GM21528 (cell line): ENCODE data around the gene PRDM16.

ENCODE experiments used
- ATAC-seq: cut with Tn5 transposase; IDR thresholded peaks from one replicate; pipeline ENCODE4 v1.9.1; 2021; ENCODE audit warnings: mild to moderate bottlenecking, moderate library complexity; ENCODE audit not compliant: unreplicated experiment, low FRiP score

PRDM16 gene

GRCh38 chr1:3119725-3120124, 50.7 kb downstream of the PRDM16 start:
- no peak for ATAC-seq

GRCh38 chr1:3120140-3120539, 51.1 kb downstream of the PRDM16 start:
- ATAC-seq = no peak

- no peak for ATAC-seq
Measured at GRCh38 chr1:3120994-3121393, 52.0 kb downstream of the PRDM16 start.

GRCh38 chr1:3121401-3122210, 52.6 kb downstream of the PRDM16 start:
- ATAC-seq = no peak

- no peak for ATAC-seq
Measured at GRCh38 chr1:3122311-3122710, 53.3 kb downstream of the PRDM16 start.

- no peak for ATAC-seq
Measured at GRCh38 chr1:3124246-3124645, 55.2 kb downstream of the PRDM16 start.

- ATAC-seq = no peak
Measured at GRCh38 chr1:3125078-3125477, 56.1 kb downstream of the PRDM16 start.

GRCh38 chr1:3125546-3126368, 56.8 kb downstream of the PRDM16 start:
- ATAC-seq = no peak

- no peak for ATAC-seq
Measured at GRCh38 chr1:3126756-3127678, 58.0 kb downstream of the PRDM16 start.

- no peak for ATAC-seq
Measured at GRCh38 chr1:3127738-3128137, 58.7 kb downstream of the PRDM16 start.

GRCh38 chr1:3128431-3129132, 59.6 kb downstream of the PRDM16 start:
- no peak for ATAC-seq

- ATAC-seq = no peak
Measured at GRCh38 chr1:3129133-3129490, 60.1 kb downstream of the PRDM16 start.

- ATAC-seq = no peak
Measured at GRCh38 chr1:3130268-3130667, 61.3 kb downstream of the PRDM16 start.

GRCh38 chr1:3132660-3133059, 63.7 kb downstream of the PRDM16 start:
- no peak for ATAC-seq

- ATAC-seq = no peak
Measured at GRCh38 chr1:3133686-3134085, 64.7 kb downstream of the PRDM16 start.

- ATAC-seq = no peak
Measured at GRCh38 chr1:3134381-3135072, 65.5 kb downstream of the PRDM16 start.

- no peak for ATAC-seq
Measured at GRCh38 chr1:3135073-3135702, 66.2 kb downstream of the PRDM16 start.

GRCh38 chr1:3135744-3136455, 66.9 kb downstream of the PRDM16 start:
- no peak for ATAC-seq
